H9 (cell line): ENCODE results near the gene ADGRF1. TPM values are rescaled to one million over a fixed set of nuclear protein-coding genes. Genes with fewer than 3 reads are reported as not detected.

ENCODE experiments used
- DNase-seq: peaks from one replicate; pipeline ENCODE4 v3.0.0-alpha.2; 2017
- H2AFZ ChIP-seq: one replicate; pipeline ENCODE4 v1.6.1; 2013; ENCODE audit warnings: mild to moderate bottlenecking, low read length, control low read depth, moderate library complexity
- H2AK5ac ChIP-seq: 2 replicates; pipeline ENCODE4 v1.6.1; 2013; ENCODE audit warnings: low read length, control low read depth, mixed read lengths; ENCODE audit not compliant: insufficient read length
- H2BK120ac ChIP-seq: one replicate; pipeline ENCODE4 v1.6.1; 2013; ENCODE audit warnings: low read depth, mild to moderate bottlenecking, low read length, control low read depth, inconsistent platforms; ENCODE audit not compliant: poor library complexity, severe bottlenecking
- H2BK12ac ChIP-seq: 2 replicates; pipeline ENCODE4 v1.6.1; 2013; ENCODE audit warnings: low read length, control low read depth, mixed read lengths, low read depth; ENCODE audit not compliant: insufficient read length
- H2BK15ac ChIP-seq: 2 replicates; pipeline ENCODE4 v1.6.1; 2013; ENCODE audit warnings: low read depth, low read length, control low read depth
- H2BK20ac ChIP-seq: one replicate; pipeline ENCODE4 v1.6.1; 2013; ENCODE audit warnings: low read depth, mild to moderate bottlenecking, low read length, control low read depth, inconsistent platforms; ENCODE audit not compliant: poor library complexity, severe bottlenecking
- H2BK5ac ChIP-seq: 2 replicates; pipeline ENCODE4 v1.6.1; 2013; ENCODE audit warnings: low read length, control low read depth, mixed read lengths; ENCODE audit not compliant: insufficient read length
- H3K14ac ChIP-seq: 2 replicates; pipeline ENCODE4 v1.6.1; 2013; ENCODE audit warnings: low read length, control low read depth; ENCODE audit not compliant: insufficient read depth
- H3K18ac ChIP-seq: 2 replicates; pipeline ENCODE4 v1.6.1; 2013; ENCODE audit warnings: low read depth, mild to moderate bottlenecking, mixed read lengths, low read length, control low read depth; ENCODE audit not compliant: insufficient read length
- H3K23ac ChIP-seq: 2 replicates; pipeline ENCODE4 v1.6.1; 2013; ENCODE audit warnings: low read length, control low read depth, mixed read lengths, low read depth; ENCODE audit not compliant: insufficient read length
- H3K23me2 ChIP-seq: 2 replicates; pipeline ENCODE4 v1.6.1; 2013; ENCODE audit warnings: low read depth, mild to moderate bottlenecking, mixed read lengths, low read length, control low read depth; ENCODE audit not compliant: insufficient read length, poor library complexity, severe bottlenecking
- H3K27ac ChIP-seq: 2 replicates; pipeline ENCODE4 v1.5.1; 2013; ENCODE audit warnings: low read length, control low read depth, mixed read lengths, low read depth; ENCODE audit not compliant: insufficient read length
- H3K27me3 ChIP-seq: 2 replicates; pipeline ENCODE4 v1.6.1; 2013; ENCODE audit warnings: low read length, control low read depth, inconsistent platforms; ENCODE audit not compliant: insufficient read depth
- H3K4ac ChIP-seq: 2 replicates; pipeline ENCODE4 v1.6.1; 2013; ENCODE audit warnings: low read depth, mild to moderate bottlenecking, control low read depth, inconsistent platforms, low read length, moderate library complexity
- H3K4me1 ChIP-seq: 2 replicates; pipeline ENCODE4 v1.6.1; 2013; ENCODE audit warnings: low read length, control low read depth, inconsistent platforms; ENCODE audit not compliant: insufficient read depth
- H3K4me2 ChIP-seq: 2 replicates; pipeline ENCODE4 v1.6.1; 2013; ENCODE audit warnings: low read length, control low read depth, mixed read lengths; ENCODE audit not compliant: insufficient read length, insufficient read depth
- H3K56ac ChIP-seq: 2 replicates; pipeline ENCODE4 v1.6.1; 2013; ENCODE audit warnings: low read depth, mild to moderate bottlenecking, mixed read lengths, low read length, control low read depth; ENCODE audit not compliant: insufficient read length
- H3K79me1 ChIP-seq: 2 replicates; pipeline ENCODE4 v1.6.1; 2013; ENCODE audit warnings: low read depth, mild to moderate bottlenecking, moderate library complexity, low read length, control low read depth, inconsistent platforms; ENCODE audit not compliant: insufficient read depth, poor library complexity, severe bottlenecking
- H3K79me2 ChIP-seq: 2 replicates; pipeline ENCODE4 v1.6.1; 2013; ENCODE audit warnings: low read length, control low read depth, inconsistent platforms; ENCODE audit not compliant: insufficient read depth
- H3K9ac ChIP-seq: 2 replicates; pipeline ENCODE4 v1.6.1; 2013; ENCODE audit warnings: low read length, control low read depth, mixed read lengths; ENCODE audit not compliant: insufficient read length; ENCODE audit errors: extremely low read depth
- H3K9me3 ChIP-seq: one replicate; pipeline ENCODE4 v1.6.1; 2013; ENCODE audit warnings: low read depth, low read length, inconsistent platforms; ENCODE audit not compliant: control insufficient read depth
- H3T11ph ChIP-seq: one replicate; pipeline ENCODE4 v1.6.1; 2013; ENCODE audit warnings: mild to moderate bottlenecking, low read length, control low read depth, inconsistent platforms
- H4K20me1 ChIP-seq: one replicate; pipeline ENCODE4 v1.6.1; 2013; ENCODE audit not compliant: control insufficient read depth, insufficient read length, insufficient read depth
- H4K5ac ChIP-seq: 2 replicates; pipeline ENCODE4 v1.6.1; 2013; ENCODE audit warnings: low read depth, mild to moderate bottlenecking, mixed read lengths, low read length, control low read depth; ENCODE audit not compliant: insufficient read length
- H4K8ac ChIP-seq: replicated peaks from 2 replicates; pipeline ENCODE4 v1.6.1; 2013; ENCODE audit warnings: low read length, control low read depth, mixed read lengths, low read depth; ENCODE audit not compliant: insufficient read length
- H4K91ac ChIP-seq: 2 replicates; pipeline ENCODE4 v1.6.1; 2013; ENCODE audit warnings: low read depth, mild to moderate bottlenecking, moderate library complexity, mixed read lengths, low read length, control low read depth; ENCODE audit not compliant: insufficient read length
- H3K27ac Mint-ChIP-seq, 3 experiments: 2 replicates in 2 of 3; 3 replicates in 1 of 3; pipeline ENCODE4 v1.8.0; 2020 to 2021; ENCODE audit warnings: mixed read lengths in 3 of 3, mild to moderate bottlenecking in 1 of 3, moderate library complexity in 1 of 3
- H3K27me3 Mint-ChIP-seq: 2 replicates; pipeline ENCODE4 v1.8.0; 2021; ENCODE audit warnings: low read depth, mild to moderate bottlenecking, moderate library complexity, mixed read lengths
- H3K36me3 Mint-ChIP-seq, 3 experiments: 2 replicates in 2 of 3; 3 replicates in 1 of 3; pipeline ENCODE4 v1.8.0; 2020 to 2021; ENCODE audit warnings: low read depth in 3 of 3, mixed read lengths in 3 of 3; ENCODE audit not compliant: insufficient read depth in 1 of 3
- H3K4me1 Mint-ChIP-seq, 2 experiments: 2 replicates each; pipeline ENCODE4 v1.8.0; 2020; ENCODE audit warnings: mixed read lengths in 2 of 2
- H3K4me3 Mint-ChIP-seq, 2 experiments: 2 replicates in 1 of 2; 3 replicates in 1 of 2; pipeline ENCODE4 v1.8.0; 2020 to 2021; ENCODE audit warnings: mild to moderate bottlenecking in 2 of 2, mixed read lengths in 2 of 2, moderate library complexity in 1 of 2
- H3K9me3 Mint-ChIP-seq, 2 experiments: 2 replicates in 1 of 2; 3 replicates in 1 of 2; pipeline ENCODE4 v1.8.0; 2020; ENCODE audit warnings: mild to moderate bottlenecking in 2 of 2, mixed read lengths in 2 of 2, moderate library complexity in 1 of 2
- WGBS: extraction: QIAGEN DNeasy Blood & Tissue Kit; methylation state at CpG from one replicate; pipeline ENCODE4 v1.1.7; 2013; ENCODE audit warnings: missing lambda C conversion rate, low lambda C conversion rate, mixed read lengths; ENCODE audit not compliant: insufficient read length; ENCODE audit errors: extremely low coverage; 5-methylcytosine and 5-hydroxymethylcytosine counted together
- total RNA-seq: library from RNA; stranded (reverse); gene quantifications from 2 replicates; pipeline ENCODE4 v1.2.1, GENCODE V29; 2021
- TF ChIP-seq, protein P1 (sequence below): fragments of 200-600 bp; sonication (generic); conservative IDR thresholded peaks from 3 replicates; pipeline ENCODE4 v1.8.0; 2021; ENCODE audit warnings: antibody characterized with exemption, mild to moderate bottlenecking

The ADGRF1 gene
- total RNA-seq, 1 experiment from 2014 or later = not detected

DNA sequence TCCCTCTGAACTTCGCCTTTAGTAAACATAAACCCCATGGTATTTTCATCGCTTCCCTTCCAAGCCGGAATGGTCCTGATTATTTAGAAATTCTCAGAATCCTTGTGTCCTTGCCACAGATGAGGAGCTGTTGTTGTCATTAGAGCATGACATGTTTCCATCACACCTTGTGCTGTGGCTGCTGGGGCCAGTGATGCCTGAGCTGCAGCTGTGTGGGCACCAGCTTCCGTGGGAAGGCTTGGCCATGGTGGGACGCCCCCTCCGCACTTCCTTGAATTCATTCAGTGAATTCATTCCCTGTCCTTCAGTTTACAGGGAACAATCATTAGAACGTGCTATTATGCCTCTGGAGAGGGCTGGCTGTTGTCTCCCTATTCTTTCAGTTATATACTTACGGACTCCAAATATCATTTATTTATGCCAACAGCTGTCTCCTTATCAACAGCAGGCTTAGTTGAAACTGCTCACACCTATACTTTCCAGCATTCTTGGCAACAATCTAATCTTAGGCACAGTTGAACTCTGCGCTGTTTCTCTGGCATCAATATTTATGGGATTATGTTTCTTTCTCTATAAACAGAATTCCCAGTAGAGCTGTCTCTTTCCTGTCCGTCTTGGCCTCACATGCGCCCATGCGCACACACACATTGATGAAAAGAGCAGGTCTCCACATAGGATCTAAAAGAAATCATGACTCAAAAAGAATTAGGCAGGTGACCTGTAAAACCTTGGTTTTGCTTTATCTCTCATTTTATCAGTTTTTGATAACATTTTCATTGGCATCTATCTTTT lies 9.0 kb downstream of the ADGRF1 start:
- Histone ChIP-seq H3K18ac (no peak overlapping the region), H3K27me3 (no peaks in the 10 kb centered on the region), H3K9me3 (no peaks in the 10 kb centered on the region), H3T11ph (no peak overlapping the region), H3K79me1 (no peaks in the 10 kb centered on the region), H3K4ac (no peak overlapping the region), H3K4me2 (no peak overlapping the region), H2AK5ac (no peak overlapping the region), H3K14ac (no peak overlapping the region), H4K8ac (no peak overlapping the region), H2BK120ac (no peak overlapping the region), H3K79me2 (no peaks in the 10 kb centered on the region), H3K4me1 (no peaks in the 10 kb centered on the region), H4K91ac (no peak overlapping the region), H3K23me2 (no peaks in the 10 kb centered on the region), H2BK15ac (no peak overlapping the region), H2BK5ac (no peak overlapping the region), H3K56ac (no peak overlapping the region), H4K5ac (no peak overlapping the region), H2BK12ac (no peak overlapping the region), H2AFZ (no peak overlapping the region), H3K9ac (no peak overlapping the region), H2BK20ac (no peak overlapping the region), H3K23ac (no peak overlapping the region), H3K27ac (no peak overlapping the region), H4K20me1 (no peaks in the 10 kb centered on the region)
- TF ChIP-seq, protein P1, sequence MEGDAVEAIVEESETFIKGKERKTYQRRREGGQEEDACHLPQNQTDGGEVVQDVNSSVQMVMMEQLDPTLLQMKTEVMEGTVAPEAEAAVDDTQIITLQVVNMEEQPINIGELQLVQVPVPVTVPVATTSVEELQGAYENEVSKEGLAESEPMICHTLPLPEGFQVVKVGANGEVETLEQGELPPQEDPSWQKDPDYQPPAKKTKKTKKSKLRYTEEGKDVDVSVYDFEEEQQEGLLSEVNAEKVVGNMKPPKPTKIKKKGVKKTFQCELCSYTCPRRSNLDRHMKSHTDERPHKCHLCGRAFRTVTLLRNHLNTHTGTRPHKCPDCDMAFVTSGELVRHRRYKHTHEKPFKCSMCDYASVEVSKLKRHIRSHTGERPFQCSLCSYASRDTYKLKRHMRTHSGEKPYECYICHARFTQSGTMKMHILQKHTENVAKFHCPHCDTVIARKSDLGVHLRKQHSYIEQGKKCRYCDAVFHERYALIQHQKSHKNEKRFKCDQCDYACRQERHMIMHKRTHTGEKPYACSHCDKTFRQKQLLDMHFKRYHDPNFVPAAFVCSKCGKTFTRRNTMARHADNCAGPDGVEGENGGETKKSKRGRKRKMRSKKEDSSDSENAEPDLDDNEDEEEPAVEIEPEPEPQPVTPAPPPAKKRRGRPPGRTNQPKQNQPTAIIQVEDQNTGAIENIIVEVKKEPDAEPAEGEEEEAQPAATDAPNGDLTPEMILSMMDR = no peak
- H3K27me3 Mint-ChIP-seq = no peaks in the 10 kb centered on the region
- DNase-seq = no peak
- peaks cover 8 to 15% of the 10 kb centered on the region in 2 experiments for H3K4me1 Mint-ChIP-seq
- no peaks in the 10 kb centered on the region for H3K9me3 Mint-ChIP-seq
- no peaks in the 10 kb centered on the region for H3K36me3 Mint-ChIP-seq
- WGBS = no CpG with 5 or more reads among the region's 12 CpGs
- H3K27ac Mint-ChIP-seq = no peak overlapping the region
- H3K4me3 Mint-ChIP-seq = no peak overlapping the region
